Measurements from ENCODE around the gene MAFB. TPM values are rescaled to one million over a fixed set of nuclear protein-coding genes. Genes with fewer than 3 reads are reported as not detected.
A peak's percentile ranks its signal among the peaks of the same experiment; 100 is the strongest.

The MAFB gene
- total RNA-seq, 1 donor from 2014 or later, result 1.9 TPM

- Mint-ChIP-seq H3K4me3 (no peak overlapping the region), H3K36me3 (ENCODE audit: low read depth) (no peaks in the 10 kb centered on the region), H3K27me3 (ENCODE audit: low read depth) (peaks cover 9% of the 10 kb centered on the region), H3K27ac (ENCODE audit: unreplicated experiment) (no peak overlapping the region), H3K9me3 (no peaks in the 10 kb centered on the region), H3K4me1 (peaks cover 10% of the 10 kb centered on the region)
- no peak for DNase-seq (ENCODE audit: low read depth, low spot score)
- no peak for TF ChIP-seq CTCF (conservative IDR thresholded peaks at IDR 0.05)
These were observed 21.6 kb upstream of the MAFB start for GRCh38 chr20:40710603-40711002.

- TF ChIP-seq CTCF (conservative IDR thresholded peaks at IDR 0.05), result peak; percentile 52
- Mint-ChIP-seq H3K4me3 (no peak overlapping the region), H3K9me3 (no peaks in the 10 kb centered on the region), H3K27me3 (ENCODE audit: low read depth) (peaks cover 10% of the 10 kb centered on the region), H3K36me3 (ENCODE audit: low read depth) (no peaks in the 10 kb centered on the region), H3K27ac (ENCODE audit: unreplicated experiment) (no peak overlapping the region), H3K4me1 (peaks cover 12% of the 10 kb centered on the region)
- no peak for DNase-seq (ENCODE audit: low read depth, low spot score)
These were observed 18.0 kb upstream of the MAFB start for GRCh38 chr20:40706977-40707582.

- no peaks in the 10 kb centered on the region for H3K9me3 Mint-ChIP-seq
- no peaks in the 10 kb centered on the region for H3K36me3 Mint-ChIP-seq (ENCODE audit: low read depth)
- H3K4me3 Mint-ChIP-seq, result no peak overlapping the region
- H3K4me1 Mint-ChIP-seq, result peaks cover 12% of the 10 kb centered on the region
- no peak for TF ChIP-seq CTCF (conservative IDR thresholded peaks at IDR 0.05)
- H3K27ac Mint-ChIP-seq (ENCODE audit: unreplicated experiment), result no peak overlapping the region
- DNase-seq (ENCODE audit: low read depth, low spot score), result no peak
- peaks cover 7% of the 10 kb centered on the region for H3K27me3 Mint-ChIP-seq (ENCODE audit: low read depth)
These were observed 16.4 kb upstream of the MAFB start for GRCh38 chr20:40705413-40705812.

DNA sequence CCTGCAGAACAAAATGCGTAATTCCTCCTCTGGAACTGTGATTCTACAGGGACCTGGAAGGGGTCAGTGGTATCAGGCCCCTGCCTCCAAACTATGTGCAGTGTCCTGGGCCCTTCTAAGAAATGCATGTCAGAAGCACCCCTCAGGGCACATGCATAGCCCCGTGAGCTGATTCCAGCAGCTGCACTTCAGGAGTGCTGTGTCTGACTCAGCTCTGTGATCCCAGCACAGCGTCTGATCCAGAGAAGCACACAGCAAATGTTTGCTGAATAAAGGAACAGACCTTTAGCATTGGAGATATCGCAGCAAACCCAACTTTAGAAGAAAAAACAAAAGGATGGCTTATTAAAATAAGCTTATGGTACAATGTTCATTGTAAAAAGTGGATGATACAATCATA, 15.8 kb upstream of the MAFB start:
- Mint-ChIP-seq H3K27me3 (ENCODE audit: low read depth) (peaks cover 10% of the 10 kb centered on the region), H3K27ac (ENCODE audit: unreplicated experiment) (no peak overlapping the region)
- TF ChIP-seq CTCF (conservative IDR thresholded peaks at IDR 0.05), result no peak

GRCh38 chr20:40703975-40704530, 15.0 kb upstream of the MAFB start:
- DNase-seq (ENCODE audit: low read depth, low spot score), result no peak
- peaks cover 17% of the 10 kb centered on the region for H3K27me3 Mint-ChIP-seq (ENCODE audit: low read depth)
- no peaks in the 10 kb centered on the region for H3K9me3 Mint-ChIP-seq
- H3K27ac Mint-ChIP-seq (ENCODE audit: unreplicated experiment), result no peak overlapping the region
- TF ChIP-seq CTCF (conservative IDR thresholded peaks at IDR 0.05), result no peak
- no peak overlapping the region for H3K4me3 Mint-ChIP-seq
- peaks cover 12% of the 10 kb centered on the region for H3K4me1 Mint-ChIP-seq
- H3K36me3 Mint-ChIP-seq (ENCODE audit: low read depth), result no peaks in the 10 kb centered on the region

More for the DNA sequence above, 15.8 kb upstream of the MAFB start:
- no peak for DNase-seq (ENCODE audit: low read depth, low spot score)
- Mint-ChIP-seq H3K9me3 (no peaks in the 10 kb centered on the region), H3K4me3 (no peak overlapping the region), H3K36me3 (ENCODE audit: low read depth) (no peaks in the 10 kb centered on the region), H3K4me1 (peaks cover 12% of the 10 kb centered on the region)
